Activated CD4-positive, alpha-beta T cell treated with anti-CD3 and anti-CD28 coated beads, Interleukin-2, amount 50 U/mL, for 16 hours (primary cell): Measurements from ENCODE around the gene CDH26.
"Not testable (repeated sequence)": the region's sequence is repeated elsewhere in the genome, so short reads cannot be mapped to it uniquely, and the experiment has no call there.

Experiments used
- DNase-seq: peaks from one replicate; pipeline ENCODE4 v3.0.0-alpha.2; 2020

The CDH26 gene

DNA sequence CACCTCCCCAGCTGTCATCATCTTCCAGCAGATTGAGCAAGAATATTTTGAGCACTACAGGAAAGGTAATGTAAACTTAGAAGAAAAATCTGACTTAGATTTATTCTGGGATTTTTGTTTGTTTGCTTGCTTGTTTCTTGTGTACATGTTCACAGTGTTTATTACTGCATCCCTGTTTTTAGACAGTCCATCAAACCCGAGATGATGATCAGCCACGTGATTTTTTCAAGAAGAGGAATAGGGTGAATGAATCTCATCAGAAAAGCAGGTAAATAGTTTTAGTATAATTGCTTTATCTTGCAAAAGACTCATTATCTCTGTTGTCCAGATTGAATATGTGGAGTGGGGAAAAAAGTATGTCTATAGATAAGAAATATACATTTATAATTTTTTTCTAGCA, 16.0 kb upstream of the CDH26 start:
- no peak for DNase-seq

DNA sequence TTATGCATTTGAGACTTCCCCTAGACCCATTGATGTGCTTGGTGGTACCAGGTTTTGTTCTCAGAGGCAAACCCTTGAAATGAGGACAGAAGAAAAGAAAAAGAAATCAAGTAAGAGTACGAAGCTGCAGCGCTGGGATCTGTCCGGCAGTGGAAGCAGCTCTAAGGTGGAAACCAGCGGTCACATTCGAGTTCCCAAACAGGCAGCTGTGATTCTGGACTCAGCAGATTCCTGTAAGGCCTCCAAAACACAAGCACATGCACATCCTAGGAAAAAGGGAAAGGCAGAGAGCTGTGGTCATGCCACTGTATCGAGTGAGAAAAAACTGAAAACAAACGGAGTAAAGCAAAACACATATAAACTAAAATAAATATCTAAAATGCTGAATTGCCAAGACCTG, 13.5 kb upstream of the CDH26 start:
- no peak for DNase-seq

DNA sequence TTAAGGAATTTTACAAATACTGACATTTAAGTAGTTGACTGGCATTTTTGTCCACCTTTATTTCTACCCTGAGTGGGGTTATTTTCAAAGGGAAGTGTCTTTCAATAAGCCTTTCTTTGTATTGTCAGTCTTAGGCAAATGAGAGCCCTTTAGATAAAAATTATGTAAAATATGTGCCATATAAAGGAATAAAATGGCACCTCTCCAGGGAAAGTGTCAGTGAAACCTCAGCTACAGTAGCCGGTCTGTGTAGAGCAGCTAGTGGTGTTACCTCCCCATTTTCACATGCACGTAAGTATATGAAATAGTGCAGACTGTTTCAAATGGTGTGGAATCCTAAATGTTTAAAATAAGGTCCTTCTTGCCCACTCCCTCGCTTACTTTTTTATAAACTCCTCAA, 13.0 kb upstream of the CDH26 start:
- DNase-seq, result no peak

DNA sequence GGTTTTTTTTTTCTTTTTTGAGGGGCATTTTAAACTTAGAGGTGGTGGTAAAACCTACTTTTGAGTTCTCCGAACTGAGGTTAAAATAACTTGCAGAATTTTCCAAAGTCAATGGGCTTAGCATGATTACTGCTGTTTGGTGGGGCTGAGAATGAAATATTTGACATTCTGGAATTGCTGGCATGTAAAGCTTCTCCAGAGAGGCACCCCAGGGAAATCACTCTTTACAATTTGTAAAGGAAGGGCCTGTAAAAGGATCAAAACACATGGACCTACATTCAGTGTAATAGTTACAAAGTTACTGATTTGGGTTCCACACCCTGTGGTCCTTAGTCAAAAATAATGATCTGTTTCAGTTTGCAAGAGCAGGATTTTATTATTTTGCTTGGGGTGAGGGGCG, 12.5 kb upstream of the CDH26 start:
- no peak for DNase-seq

DNA sequence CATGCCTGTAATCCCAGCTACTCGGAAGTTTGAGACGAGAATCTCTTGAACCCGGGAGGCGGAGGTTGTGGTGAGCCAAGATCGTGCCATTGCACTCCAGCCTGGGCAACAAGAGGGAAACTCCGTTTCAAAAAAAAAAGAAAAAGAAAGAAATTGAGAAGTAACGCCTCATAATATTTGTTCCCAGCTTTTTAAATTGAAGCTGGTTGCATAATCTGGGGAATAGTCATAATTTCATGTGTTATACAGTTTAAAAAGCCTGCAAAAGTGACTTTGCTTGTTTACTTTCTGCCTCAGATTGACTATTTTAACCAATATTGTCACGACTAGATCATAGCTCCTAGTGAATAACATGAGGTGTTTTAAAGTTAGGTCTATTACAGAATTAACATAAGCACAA, 10.8 kb upstream of the CDH26 start:
- DNase-seq, result no peak

DNA sequence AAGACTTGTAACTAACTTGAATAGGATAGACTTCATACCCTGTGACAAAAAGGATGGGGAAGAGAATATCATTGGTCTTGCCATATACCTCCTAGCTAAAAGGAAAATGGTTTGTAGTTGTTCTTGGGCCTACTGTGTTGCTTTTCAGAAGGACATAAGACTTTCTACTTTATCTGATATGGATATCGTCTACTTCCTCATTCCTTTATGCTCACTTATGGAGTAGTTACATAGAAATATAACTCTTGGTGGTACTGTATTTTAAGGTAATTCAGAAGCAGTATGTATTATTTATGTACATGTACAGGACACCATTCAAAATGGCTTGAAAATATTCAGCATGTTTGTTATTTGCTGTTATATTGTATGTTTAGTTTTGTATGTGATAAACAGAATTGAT, 10.0 kb upstream of the CDH26 start:
- DNase-seq, result no peak

DNA sequence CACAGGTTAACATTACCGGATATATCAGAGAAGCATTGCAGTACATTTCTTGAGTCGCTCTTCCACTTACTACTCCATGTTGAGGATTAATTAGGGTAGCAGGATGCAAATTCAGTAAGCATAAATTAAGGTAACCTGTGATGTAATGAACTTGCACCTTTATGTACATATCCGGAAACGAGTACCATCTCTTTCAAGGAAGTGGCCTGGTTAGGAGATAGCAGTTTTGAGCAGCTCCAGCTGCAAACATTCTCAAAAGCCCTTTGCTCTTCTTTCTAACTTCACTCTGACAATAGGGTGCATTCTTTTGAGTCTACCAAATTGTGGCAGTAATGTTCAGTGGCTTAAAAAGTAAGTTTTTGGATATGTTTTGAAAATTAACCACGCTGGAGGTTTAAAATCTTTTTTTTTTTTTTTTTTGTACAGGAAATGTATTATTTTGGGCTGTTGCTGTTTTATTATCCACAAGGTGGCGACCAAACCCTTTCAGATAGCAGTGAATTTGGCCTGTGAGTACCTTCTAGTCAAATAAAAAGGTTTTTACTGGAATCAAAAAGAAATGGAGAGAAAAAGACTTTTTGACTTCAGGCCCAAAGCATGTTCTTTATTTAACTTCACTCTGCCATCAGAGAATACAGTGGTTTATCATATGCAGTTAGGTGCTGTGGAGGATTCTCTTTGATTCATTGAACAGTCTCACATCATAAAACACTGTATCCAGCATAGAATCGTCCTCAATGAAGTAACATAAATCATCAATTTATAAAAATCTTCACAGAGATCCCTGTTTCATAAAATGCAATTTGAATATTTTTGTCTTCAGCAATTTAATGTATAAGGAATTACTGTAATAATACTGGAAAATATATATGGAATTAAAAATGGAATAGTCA, 9.1 kb upstream of the CDH26 start:
- DNase-seq, result peak; percentile 62

DNA sequence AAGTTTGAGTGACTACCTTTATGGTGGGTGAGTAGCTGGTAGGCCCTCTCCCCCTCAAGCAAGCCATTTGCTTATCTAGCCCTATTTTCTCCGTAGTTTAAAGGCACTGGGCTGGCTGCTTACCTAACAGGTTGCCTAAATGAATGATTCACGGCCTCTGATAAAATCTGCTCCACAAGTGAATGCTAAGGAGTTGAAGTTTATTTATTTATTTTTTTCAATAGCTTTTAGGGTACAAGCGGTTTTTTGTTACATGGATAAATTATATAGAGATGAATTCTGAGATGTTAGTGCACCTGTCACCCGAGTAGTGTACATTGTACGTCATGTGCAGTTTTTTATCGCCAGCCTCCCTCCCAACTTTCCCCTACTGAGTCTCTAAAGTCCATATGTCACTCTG, 8.3 kb upstream of the CDH26 start:
- no peak for DNase-seq

DNA sequence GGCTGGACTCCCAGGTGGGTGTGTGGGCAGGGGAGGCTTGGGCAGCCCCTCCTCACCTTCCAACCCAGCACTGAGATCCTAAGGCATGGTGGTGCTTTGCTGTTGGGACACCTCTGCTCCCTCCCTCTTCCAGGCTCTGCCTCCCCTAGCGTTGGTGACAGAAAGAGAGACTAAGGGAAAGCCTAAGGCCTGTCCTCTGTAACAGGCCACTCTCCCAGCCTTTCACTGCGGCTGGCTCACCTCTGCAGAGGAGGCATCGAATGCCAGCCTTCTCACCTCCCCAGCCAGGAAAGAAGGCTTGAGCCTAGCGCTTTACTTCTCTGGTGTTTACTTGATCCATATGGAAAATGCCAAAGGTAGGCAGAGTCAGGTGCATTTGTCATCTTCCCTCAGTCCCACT, 3.5 kb upstream of the CDH26 start:
- no peak for DNase-seq

DNA sequence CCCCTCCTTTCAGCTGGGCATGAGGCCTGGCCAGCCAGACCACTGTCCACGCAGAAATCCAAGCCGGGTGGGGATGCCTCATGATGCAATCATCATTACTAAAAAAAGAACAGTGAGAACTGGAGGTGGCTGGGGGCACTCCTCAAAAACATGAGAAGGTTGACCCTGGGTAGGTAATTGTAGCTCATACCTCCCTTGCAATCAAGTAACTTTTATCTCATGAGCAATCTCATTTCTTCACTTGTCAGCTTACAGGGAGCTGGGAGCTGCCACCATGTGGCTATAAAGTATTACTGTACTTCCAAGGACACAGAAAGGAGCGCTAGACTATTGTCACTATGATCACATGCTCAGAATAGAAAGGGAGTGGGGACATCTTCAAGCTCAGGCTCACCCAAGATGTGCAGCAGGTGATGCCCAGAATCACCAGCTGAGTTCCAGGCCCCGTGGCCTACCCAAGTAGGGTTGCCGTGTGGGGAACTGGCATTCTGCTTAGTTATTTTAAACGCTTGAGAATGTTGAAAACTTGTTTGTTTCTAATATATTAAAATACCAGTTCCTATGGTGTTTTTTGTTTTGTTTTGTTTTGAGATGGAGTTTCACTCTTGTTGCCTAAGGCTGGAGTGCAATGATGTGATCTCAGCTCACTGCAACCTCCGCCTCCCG, 3.0 kb upstream of the CDH26 start:
- no peak for DNase-seq

DNA sequence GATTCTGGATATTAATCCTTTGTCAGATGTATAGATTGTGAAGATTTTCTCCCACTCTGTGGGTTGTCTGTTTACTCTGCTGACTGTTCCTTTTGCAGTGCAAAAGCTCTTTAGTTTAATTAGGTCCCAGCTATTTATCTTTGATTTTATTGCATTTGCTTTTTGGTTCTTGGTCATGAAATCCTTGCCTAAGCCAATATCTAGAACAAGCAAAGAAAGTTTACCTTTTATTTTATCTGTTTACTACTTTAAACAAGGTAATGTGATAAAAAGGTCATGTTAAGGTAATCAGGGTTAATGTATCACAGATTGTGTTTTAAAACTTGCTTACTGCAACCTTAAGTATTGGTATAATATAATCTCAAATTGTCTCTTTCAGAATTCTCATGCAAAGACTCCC, 655 bp upstream of the CDH26 start:
- DNase-seq, result not testable (repeated sequence)

DNA sequence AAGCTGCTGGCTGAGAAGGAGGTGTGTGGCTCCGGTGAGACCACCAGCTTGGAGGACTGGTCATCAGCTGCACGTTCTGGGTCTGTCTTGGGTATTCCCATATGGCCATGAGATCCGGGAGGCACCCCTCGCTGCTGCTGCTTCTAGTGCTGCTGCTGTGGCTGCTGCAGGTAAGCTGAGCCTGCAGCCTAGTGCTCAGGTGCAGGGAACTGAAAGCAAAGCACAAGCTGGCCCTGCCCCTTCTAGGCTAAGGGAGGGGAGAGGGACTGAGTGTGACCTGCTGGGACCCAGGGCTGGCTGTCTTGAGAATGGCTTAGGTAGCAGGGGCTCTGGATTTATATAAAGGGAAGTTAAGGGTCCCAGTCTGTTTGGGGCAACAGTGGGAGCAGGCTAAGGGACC, 403 bp downstream of the CDH26 start:
- no peak for DNase-seq

DNA sequence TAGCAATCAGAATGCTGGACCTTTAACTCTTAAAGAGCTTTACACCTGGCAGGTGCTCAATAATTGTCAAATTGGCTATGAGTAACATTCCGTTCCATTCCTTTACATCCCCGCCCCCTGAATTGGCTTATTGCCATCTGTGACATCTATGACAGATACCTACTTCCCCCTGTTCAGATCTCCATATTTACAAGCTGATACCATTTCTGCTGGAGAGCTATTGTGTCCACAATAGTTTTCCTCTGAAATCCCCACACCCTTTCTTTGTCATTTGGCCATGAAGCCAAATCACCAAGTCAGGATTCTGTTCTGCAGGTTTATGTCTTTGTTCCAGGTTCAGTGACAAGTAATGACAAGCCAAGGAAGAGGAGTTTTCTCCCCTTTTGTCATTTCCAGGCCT, 3.2 kb downstream of the CDH26 start:
- no peak for DNase-seq

DNA sequence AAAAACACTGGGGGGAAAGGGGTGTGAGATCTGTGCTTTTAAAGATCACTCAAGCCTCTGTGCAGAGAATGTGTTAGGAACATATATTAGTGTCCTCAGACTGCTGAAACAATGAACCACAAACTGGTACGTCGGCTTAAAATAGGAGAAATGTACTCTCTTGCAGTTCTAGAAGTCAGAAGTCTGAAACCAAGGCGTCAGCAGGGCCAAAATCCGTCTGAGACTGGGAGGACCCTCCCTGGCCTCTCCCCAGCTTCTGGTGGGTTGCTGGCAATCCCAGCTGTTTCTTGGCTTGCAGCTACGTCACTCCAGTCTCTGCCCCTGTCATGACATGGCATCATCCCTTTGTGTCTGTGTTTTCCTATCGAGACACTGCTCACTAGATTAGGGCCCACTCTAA, 3.9 kb downstream of the CDH26 start:
- DNase-seq, result no peak

DNA sequence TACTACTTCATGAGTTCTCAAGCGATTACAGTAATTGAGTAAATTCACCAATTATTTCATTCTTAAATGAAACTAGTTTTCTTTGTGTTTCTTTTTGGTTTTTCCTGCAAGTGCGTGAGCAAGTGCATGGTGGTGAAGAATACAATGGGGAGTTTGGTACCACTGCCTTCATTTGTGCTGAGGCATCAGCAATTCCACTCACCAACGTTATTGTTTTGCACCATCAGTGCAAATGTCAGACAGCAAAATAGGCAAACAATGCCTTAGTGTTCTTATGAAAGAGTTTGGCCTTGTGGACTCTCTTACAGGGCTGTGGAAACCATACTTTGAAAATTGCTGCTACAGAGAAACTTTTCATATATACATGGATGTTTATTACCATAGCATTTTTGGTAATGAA, 8.2 kb downstream of the CDH26 start:
- DNase-seq, result no peak

DNA sequence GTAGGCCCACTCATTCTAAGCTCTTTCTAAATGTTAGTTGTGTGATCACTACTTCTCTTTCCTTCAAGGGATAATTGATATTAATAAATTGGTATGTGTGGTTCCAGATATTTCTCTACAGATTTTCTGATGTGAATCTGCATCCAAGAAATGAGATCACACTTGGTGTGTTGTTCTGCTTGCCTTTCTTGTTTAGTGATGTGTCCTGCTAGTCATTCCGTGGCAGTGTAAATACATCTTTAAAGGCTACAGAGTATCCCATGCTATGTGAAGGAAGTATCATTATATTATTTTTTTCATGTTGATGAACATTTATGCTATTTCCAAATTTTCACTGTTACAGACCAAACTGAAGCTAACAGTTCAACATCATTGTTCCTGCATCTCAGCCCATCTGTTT, 13.2 kb downstream of the CDH26 start:
- DNase-seq, result no peak

DNA sequence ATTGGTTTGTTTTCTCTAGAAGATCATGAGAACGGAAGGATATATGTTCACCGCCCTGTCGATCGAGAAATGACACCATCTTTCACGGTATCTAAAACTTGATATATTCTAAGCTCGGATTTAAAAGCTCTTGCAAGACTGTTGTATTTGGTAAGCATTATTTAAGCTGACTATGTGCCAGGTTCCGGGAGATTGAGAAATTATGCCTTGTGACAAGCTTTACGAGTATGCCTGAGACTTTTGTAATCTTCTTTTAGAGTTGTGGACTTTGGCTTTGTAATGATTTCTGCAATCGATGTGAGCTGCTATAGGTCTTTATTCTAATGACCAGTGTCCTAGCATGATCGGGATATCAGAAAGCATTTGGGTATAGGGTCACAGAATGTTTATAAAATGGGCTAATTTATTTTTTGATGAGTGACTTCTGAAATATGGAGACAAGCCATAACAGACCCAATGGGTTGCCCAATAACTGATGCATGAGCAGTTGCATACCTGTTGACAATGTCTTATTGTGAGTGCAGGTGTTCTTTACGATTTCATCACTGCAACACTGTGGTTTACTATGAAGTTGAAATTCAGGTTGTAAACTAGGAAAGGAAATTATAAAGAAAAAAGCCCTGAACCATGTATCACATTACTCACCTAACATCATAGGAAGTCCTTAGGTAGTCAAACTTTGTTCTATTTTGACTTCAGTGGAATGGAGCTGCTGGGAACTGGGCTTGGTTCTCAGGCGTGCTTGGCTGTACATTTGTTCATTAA, 14.0 kb downstream of the CDH26 start:
- no peak for DNase-seq

DNA sequence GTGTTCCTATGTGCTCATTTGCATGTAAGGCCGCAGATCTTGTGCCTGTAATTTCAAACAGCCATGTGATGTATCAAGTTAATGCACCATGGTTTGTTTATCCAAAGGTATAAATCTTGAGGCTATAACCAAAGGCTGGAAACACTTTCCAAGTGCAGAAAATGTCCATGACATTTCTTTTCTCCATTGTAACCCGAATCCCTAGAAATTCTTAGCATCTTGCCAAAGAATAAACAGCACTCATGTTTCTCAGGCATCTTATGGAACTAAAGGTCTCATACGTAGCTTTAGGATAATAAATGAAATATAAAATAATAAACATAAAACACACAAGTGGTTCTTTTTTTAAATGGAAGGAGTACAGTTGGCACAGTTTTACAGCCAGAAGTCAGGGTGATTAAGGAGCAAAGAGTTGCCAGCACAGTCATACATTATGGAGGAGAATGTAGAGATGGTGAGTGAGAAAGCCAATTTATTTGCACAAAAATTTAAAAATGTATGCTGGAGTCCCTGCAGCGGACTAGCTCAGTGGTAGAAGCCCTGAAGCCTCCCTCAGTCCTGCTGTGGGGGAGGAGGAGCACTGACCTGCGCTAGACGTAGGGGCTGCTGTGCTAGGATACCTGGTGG, 18.0 kb downstream of the CDH26 start:
- no peak for DNase-seq

DNA sequence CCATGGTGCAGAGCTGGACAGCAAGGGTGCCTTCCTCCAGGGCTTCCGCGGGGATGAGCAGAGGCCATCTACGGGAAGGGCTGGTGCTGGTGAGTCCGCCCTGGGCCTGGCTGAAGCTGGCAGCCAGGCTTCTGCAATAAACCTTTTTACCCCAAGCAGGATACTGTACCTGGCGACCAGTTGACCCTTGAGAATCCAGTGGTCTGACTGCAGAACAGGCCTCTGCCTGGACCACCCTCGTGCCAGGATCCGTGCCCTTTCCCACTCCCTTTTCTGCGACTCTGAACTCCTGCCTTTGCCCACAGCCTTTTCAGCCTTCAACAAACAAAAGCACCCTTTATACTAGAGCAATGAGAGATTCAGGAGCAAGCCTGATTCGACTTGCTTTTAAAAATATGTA, 18.9 kb downstream of the CDH26 start:
- DNase-seq, result no peak

DNA sequence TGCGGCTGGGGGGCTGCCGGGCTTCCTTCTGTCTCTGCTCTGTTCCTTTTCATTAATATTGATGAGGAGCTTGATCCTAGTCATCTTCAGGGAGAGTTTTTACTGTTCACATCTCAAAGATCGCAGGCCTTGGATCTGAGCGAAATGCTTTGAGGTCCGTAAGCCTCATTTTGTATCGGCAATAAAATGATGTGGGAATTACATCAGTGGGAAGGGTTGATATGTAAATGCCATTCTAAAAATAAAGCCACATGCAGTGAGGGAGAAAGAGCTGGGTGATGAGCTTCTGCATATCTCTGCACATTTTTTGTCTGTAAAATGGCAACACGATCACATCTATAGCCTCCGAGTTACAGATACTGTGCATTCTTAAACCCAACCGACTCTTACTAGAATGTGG, 24.9 kb downstream of the CDH26 start:
- no peak for DNase-seq

DNA sequence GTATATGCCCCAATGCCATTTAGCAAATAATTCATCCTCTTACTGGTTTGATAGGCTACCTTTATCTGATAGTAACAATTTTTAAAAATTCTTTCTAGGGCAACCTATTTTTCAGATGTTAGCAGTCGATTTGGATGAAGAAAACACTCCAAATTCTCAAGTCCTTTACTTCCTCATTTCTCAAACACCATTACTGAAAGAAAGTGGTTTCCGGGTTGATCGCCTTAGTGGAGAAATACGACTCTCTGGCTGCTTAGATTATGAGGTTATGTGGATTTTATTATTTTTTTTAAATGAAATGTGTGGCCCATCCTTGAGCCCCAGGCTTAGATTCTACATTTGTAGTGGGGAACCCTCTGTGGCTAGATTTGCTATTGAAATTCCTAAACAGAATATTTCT, 26.3 kb downstream of the CDH26 start:
- no peak for DNase-seq

DNA sequence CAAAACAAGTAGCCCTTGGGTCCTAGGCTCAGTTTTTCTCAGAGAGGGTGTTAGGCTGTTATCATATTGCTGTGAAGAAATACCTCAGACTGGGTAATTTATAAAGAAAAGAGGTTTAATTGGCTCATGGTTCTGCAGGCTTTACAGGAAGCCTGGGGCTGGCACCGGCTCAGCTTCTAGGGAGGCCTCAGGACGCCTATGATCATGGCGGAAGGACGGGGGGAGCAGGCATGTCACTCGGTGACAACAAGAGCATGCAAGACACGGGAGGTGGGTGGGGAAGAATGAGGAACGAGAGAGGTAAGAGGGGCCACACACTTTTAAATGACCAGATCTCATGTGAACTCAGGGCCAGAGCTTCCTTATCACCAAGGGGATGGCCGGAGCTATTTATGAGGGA, 26.9 kb downstream of the CDH26 start:
- DNase-seq, result no peak

DNA sequence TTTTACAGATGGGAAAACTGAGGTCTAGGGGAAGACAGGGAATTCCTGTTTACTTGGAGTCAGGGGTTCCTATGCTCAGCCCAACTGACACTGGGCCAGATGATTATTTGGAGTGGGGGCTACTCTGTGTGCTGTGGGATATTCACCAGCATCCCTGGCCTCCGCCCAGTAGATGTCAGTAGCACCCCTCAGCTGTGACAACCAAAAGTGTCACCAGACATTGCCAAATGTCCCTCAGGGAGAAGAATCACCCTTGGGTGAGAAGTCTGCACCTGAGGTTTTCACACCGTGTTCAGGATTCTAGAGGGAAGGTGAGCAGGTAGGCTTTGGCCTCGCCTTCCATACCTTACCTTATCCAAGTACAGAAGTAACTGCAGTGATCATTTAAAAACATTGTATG, 27.6 kb downstream of the CDH26 start:
- peak; percentile 9 for DNase-seq

DNA sequence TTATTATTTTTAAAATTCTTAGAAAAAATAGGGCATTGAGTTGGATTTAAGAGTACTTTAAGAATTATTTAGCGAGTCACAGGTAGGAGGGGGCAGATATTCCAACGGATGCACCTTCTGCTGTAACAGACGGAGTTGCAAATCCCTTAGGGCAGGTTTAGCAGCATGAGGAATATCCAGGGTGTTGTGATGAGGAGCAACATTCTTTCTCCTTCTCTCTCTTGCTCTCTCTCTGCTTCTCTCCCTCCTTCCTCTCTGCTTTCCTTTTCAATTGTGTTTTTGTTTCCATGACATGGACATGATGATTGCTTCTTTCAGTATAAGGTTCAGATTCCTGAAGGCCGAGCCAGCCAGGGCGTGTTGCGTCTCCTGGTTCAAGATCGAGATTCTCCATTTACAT, 28.9 kb downstream of the CDH26 start:
- DNase-seq, result no peak
